Cardiac muscle cell (in vitro differentiated cells and primary cell): ENCODE measurements around the gene MYBPC1. TPM values are rescaled to one million over a fixed set of nuclear protein-coding genes. Genes with fewer than 3 reads are reported as not detected.

Experiments used
- DNase-seq, 2 donors: peaks; one replicate each; pipeline versions ENCODE4 v3.0.0 to v3.0.0-alpha.2; 2010 to 2017; ENCODE audit warnings: low read depth in 1 of 2, low spot score in 1 of 2
- H3K27ac ChIP-seq: fragments of 200-600 bp; sonication (generic); 2 replicates; pipeline ENCODE4 v1.5.1; 2016
- H3K27me3 ChIP-seq: fragments of 200-600 bp; sonication (generic); 2 replicates; pipeline ENCODE4 v1.6.0; 2016; ENCODE audit warnings: control low read depth
- H3K36me3 ChIP-seq: fragments of 200-600 bp; sonication (generic); 2 replicates; pipeline ENCODE4 v1.5.1; 2016; ENCODE audit warnings: control low read depth
- H3K4me1 ChIP-seq: fragments of 200-600 bp; sonication (generic); 2 replicates; pipeline ENCODE4 v1.8.1; 2017; ENCODE audit warnings: low read depth, mild to moderate bottlenecking, mixed run types
- H3K4me3 ChIP-seq: fragments of 200-600 bp; sonication (generic); 2 replicates; pipeline ENCODE4 v1.5.1; 2016; ENCODE audit warnings: mild to moderate bottlenecking
- H3K9me3 ChIP-seq: fragments of 200-600 bp; sonication (generic); 2 replicates; pipeline ENCODE4 v1.5.1; 2017; ENCODE audit warnings: low read depth, mild to moderate bottlenecking, control low read depth
- CTCF ChIP-seq: IDR thresholded peaks from 2 replicates; pipeline ENCODE4 v1.5.1; 2012; ENCODE audit warnings: low read depth, mild to moderate bottlenecking, low read length
- polyA plus RNA-seq: library from polyadenylated mRNA; unstranded; fragments of >200 nt; fragmentation: Nextera tagmentation; extraction: Ambion mirVana; gene quantifications from 2 replicates; pipeline ENCODE4 v1.2.1, GENCODE V29; 2016
- total RNA-seq: library from RNA; depleted of rRNA; stranded (reverse); fragments of >200 nt; gene quantifications from 2 replicates; pipeline ENCODE4 v1.2.3, GENCODE V29; 2016

Gene MYBPC1
- total and polyA plus RNA-seq, 2 experiments from 2014 or later = not detected

DNA sequence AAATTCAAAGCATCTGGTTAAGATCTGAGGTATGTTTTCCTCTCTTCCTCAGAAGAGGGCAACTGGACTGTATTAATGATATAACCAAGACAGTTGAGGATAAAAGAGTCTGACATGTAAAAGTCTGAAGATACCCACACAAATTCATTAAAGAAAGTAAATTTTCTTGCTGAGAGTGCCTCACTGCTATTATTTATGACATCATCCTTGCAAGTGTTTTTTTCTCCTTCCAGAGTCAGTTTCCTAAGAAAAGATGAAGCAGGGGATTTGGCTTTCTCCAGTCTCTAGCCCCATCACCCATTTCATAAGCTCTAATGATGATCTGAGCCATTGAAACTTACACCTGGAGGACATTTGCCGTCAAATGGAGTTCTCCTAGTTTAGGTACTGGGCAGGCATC is 21.0 kb upstream of the MYBPC1 start:
- TF ChIP-seq CTCF = no peak
- Histone ChIP-seq H3K4me3 (no peak overlapping the region), H3K4me1 (no peaks in the 10 kb centered on the region), H3K36me3 (no peaks in the 10 kb centered on the region), H3K27me3 (peaks cover 98% of the 10 kb centered on the region), H3K27ac (no peak overlapping the region), H3K9me3 (no peaks in the 10 kb centered on the region)
- no peak for DNase-seq

GRCh38 chr12:101578417-101578816 is 16.4 kb upstream of the MYBPC1 start:
- Histone ChIP-seq H3K9me3 (no peaks in the 10 kb centered on the region), H3K27ac (no peak overlapping the region), H3K27me3 (peaks cover 88% of the 10 kb centered on the region), H3K4me3 (no peak overlapping the region), H3K36me3 (no peaks in the 10 kb centered on the region), H3K4me1 (no peaks in the 10 kb centered on the region)
- no peak for TF ChIP-seq CTCF
- DNase-seq = no peak

GRCh38 chr12:101581190-101581589 is 13.6 kb upstream of the MYBPC1 start:
- no peaks in the 10 kb centered on the region for H3K36me3 ChIP-seq
- H3K4me3 ChIP-seq = no peak overlapping the region
- H3K27me3 ChIP-seq = peaks cover 71% of the 10 kb centered on the region
- TF ChIP-seq CTCF = no peak
- DNase-seq = no peak
- no peak overlapping the region for H3K27ac ChIP-seq
- H3K9me3 ChIP-seq = no peaks in the 10 kb centered on the region
- no peaks in the 10 kb centered on the region for H3K4me1 ChIP-seq

- no peak for DNase-seq
- Histone ChIP-seq H3K27ac (no peak overlapping the region), H3K4me3 (no peak overlapping the region), H3K9me3 (no peaks in the 10 kb centered on the region), H3K36me3 (no peaks in the 10 kb centered on the region), H3K27me3 (peaks cover 56% of the 10 kb centered on the region), H3K4me1 (no peaks in the 10 kb centered on the region)
- no peak for TF ChIP-seq CTCF
Measured at GRCh38 chr12:101582937-101583336, 11.8 kb upstream of the MYBPC1 start.

- no peak overlapping the region for H3K27ac ChIP-seq
- TF ChIP-seq CTCF = no peak
- H3K27me3 ChIP-seq = peaks cover 55% of the 10 kb centered on the region
- H3K4me3 ChIP-seq = no peak overlapping the region
- H3K4me1 ChIP-seq = no peaks in the 10 kb centered on the region
- H3K9me3 ChIP-seq = no peaks in the 10 kb centered on the region
- DNase-seq = no peak
- H3K36me3 ChIP-seq = no peaks in the 10 kb centered on the region
Measured at GRCh38 chr12:101590383-101590782, 4.4 kb upstream of the MYBPC1 start.

DNA sequence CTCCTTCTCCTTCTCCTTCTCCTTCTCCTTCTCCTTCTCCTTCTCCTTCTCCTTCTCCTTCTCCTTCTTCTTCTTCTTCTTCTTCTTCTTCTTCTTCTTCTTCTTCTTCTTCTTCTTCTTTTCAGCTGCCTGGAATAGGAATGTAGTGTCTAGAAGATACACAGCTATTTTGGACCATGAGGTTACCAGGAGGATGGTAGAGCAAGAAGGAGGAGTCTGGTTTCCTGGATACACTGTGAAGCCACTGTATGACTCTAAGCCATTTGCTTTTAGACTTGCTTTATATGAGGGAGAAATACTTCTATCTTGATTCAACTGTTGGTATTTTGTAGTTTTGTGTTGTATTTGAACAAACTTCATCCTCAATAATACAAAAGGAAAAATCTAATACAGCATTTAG is 3.0 kb upstream of the MYBPC1 start:
- no peaks in the 10 kb centered on the region for H3K36me3 ChIP-seq
- no peaks in the 10 kb centered on the region for H3K4me1 ChIP-seq
- peaks cover 55% of the 10 kb centered on the region for H3K27me3 ChIP-seq
- TF ChIP-seq CTCF = no peak
- no peak for DNase-seq
- no peak overlapping the region for H3K27ac ChIP-seq
- no peak overlapping the region for H3K4me3 ChIP-seq
- no peaks in the 10 kb centered on the region for H3K9me3 ChIP-seq
